CD4-positive, alpha-beta T cell treated with Interferon gamma for 1 hour (primary cell): ENCODE data around the gene PRSS58.

Source experiments
- DNase-seq: peaks from one replicate; pipeline ENCODE4 v3.0.0-alpha.2; 2020

The PRSS58 gene, protein sequence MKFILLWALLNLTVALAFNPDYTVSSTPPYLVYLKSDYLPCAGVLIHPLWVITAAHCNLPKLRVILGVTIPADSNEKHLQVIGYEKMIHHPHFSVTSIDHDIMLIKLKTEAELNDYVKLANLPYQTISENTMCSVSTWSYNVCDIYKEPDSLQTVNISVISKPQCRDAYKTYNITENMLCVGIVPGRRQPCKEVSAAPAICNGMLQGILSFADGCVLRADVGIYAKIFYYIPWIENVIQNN

DNA sequence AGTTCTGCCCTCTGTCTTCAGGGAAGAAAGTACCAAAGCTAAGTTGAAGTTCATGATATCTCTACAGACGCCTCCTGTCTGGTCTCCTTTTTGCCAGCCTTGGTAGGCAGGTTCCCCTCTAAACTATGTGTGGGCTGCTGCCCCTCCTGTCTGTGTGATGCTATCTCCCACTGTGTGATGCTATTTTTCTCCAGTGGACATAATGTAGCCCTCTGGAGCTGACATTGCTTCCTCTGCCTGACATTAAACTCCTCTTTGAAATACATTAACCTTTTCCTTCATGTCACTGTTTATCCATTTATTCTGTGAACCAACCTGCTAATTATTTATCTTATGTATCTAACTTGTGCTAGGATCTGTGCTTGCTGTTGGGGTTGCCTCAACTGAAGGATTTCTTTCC is at the start of gene PRSS58:
TSS of gene PRSS58 (minus strand) at position 101 of the 400 bp plus-strand sequence. CDS start 351 bp downstream, outside the sequence.
- DNase-seq: no peak

DNA sequence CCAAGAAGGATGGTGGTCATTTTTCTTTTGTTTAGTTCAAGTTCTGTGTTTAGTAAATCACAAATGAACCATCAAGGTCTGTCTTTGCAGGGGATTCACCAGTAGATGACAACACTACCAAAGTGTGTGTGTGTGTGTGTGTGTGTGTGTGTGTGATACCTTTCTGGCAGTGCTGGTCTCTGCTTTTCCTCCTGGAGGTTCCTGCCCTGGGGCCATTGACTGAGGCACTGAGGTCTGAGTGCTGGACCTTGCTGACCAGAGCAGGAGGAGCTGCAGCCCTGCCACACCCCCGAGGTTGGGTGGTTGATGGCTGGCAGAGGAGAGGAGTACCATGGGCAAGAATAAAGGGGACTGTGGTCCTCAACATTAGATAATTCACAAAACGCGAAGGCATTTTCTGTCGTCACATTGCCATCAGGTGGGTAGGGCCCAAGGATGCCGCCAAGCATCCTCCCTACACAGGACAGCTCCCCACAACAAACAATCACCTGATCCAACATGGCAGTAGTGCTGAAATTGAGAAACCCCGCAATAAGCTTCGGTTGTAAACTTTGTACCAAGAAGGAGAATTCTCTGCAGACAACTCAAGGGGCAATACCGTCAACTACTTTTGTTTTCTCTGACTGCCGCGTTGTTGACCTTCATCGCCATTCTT is 49.5 kb upstream of the PRSS58 start:
- no peak for DNase-seq

DNA sequence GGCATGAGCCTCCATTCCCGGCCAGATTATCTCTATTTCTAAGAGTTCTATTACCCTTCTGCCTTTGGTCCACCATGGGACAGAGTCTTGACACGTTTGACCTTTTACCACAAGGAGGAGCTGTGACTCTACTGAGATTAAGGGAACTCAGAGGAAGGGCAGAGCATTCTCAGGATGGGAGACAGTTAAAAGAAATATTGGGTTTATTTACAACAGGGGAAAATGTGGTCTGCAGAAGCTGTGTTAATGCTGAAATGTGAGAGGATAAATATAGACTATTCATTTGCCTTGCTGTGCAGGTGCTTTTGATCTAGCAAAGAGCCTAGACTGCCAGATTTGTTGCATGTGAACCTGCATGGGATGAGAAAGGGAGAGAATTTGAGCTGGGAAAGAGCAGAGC is 45.8 kb upstream of the PRSS58 start:
- no peak for DNase-seq

DNA sequence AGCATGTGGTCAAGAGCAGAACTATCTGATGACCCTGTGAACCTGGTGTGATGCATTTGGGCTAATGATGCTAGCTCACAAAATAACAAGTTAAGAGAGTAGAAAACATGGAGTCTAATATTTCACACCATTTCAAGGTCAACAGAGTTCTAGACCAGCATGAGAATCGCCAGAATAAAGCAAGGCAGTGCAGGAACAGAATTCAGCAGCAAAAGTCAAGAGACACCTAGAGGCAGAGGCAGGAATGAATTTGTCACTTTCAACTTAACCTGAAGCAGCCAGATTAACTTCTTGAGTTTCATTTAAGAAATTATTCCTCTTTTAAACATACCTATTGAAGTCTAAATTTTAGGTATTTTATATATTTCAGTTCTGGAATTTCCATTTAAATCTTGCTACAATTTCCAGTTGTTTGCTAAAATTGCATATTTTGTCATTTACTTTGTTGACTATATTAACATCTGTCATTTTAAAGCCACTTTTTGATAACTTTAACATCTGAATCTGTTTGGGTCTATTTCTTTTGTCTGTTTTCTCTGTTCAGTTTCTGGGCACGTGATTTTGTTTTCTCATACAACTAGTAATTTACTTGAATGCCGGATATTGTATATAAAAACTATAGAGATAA is 44.2 kb upstream of the PRSS58 start:
- no peak for DNase-seq

DNA sequence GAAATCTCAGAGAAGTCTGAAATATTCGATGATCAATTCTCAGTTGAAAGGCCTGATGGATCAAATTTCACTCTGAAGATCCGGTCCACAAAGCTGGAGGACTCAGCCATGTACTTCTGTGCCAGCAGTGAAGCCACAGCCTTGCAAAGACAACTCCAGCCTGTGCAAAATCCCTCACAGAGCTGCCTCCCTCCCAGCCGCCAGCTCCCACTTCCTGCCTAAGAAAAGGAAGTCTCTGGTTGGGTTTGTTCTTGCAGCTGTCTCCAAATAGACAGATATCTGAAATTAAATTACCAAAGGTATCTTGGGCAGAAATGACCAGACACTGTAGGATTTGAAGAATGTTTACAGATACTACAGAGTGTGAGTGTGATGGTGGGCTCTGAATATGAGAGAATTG is 43.4 kb upstream of the PRSS58 start:
- DNase-seq: no peak

DNA sequence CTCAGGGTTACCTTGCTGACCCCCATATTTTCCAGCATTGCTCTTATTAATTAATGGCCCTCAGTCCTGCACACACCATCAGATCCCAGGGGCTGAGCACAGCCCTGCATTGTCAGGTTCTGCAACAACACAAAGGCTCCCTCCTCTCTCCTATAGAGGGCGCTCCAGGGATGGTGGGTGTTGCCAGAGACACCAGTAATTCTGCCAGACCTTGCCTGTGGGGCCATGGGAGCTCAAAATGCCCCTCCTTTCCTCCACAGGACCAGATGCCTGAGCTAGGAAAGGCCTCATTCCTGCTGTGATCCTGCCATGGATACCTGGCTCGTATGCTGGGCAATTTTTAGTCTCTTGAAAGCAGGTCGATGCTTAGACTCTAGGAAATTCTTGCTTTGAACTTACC is 42.8 kb upstream of the PRSS58 start:
- DNase-seq: no peak

DNA sequence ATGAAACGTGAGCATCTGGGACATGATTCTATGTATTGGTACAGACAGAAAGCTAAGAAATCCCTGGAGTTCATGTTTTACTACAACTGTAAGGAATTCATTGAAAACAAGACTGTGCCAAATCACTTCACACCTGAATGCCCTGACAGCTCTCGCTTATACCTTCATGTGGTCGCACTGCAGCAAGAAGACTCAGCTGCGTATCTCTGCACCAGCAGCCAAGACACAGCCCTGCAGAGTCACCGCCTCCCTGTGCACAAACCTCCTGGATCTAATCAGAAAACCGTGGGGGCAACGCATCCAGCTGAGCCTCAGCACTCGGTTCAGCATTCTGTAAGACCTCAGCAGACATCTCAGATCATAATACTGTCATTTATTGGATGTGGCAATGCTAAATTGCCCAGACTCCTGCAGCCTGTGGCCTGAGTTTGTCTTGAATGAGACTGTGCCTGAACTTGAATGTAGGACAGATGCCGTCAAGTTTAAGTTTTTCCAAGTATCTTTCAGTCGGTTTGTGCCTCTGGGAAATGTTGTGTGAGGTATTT is 41.5 kb upstream of the PRSS58 start:
- no peak for DNase-seq

DNA sequence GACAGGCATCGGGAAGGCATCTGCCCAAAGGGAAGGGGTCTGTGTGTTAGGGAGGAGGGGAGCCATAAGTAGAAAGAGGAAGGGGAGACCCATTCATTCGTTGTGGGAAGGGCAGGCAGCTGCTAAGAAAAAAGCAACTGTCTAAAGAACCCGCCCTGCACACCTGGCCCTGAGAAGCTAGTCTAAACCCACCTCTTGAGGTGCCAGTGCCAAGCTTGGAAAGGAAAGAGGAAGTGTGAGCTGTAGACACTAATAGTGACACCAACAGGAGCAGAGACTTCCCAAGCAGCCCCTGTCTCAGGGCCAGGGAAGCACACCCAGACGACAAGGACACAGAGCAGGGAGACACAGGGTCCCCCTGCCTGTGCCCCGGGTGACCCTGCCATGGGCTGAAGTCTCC is 40.8 kb upstream of the PRSS58 start:
- DNase-seq: no peak

DNA sequence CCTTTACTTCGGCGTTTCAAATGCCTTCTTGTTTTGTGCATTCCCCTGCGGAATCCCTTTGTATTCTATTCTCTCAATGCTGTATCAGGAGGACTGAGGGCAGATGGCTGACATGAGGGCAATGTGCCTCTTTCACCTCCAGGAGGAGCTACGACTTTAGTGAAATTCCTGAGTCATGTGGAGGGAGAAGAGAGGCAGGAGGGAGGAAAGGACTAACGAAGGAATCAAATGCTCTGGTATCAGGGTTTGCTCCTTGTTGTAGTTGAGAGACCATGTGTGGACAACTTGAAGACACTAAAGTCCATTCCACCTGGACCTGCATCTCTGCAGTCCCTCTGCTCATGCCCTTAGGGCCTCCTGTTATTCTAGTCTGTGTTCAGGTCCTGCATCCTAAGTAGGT is 40.2 kb upstream of the PRSS58 start:
- no peak for DNase-seq

DNA sequence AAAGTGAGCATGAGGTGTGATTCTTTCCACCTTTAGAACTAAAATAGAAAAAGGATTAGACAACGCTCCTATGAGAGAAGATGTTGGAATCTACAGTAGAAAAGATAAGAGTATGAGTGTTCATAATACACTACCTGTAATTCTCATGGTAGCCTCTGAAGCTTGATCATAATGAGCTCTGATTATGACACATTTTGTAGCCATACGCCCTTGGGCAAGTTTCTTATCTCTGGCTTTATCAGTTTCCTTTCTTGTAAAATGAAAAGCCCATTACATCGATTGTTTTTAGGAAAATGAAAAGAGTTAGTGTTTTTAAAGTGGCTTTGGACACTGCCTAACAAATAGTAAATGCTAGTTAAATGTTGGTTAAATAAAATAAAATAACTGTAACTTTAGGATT is 22.4 kb upstream of the PRSS58 start:
- DNase-seq: no peak

DNA sequence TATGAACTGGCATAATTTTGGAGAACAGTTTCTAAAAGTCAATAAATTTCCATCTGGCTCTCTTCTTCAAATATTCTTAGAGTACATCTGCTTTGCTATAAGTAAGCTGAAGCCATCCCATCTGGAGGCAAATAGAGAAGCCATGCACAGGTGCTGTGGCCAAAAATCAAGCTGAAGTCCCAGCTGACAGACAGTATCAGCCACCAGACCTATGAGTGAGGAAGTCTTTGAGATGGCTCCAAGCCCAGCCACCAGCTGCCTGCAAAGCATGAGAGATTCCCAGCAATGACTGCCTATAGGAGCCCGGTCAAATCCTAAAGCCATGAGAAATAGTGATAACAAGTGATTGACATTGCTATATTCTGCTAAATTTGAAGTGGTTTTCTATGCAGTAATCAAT is 21.7 kb upstream of the PRSS58 start:
- no peak for DNase-seq

DNA sequence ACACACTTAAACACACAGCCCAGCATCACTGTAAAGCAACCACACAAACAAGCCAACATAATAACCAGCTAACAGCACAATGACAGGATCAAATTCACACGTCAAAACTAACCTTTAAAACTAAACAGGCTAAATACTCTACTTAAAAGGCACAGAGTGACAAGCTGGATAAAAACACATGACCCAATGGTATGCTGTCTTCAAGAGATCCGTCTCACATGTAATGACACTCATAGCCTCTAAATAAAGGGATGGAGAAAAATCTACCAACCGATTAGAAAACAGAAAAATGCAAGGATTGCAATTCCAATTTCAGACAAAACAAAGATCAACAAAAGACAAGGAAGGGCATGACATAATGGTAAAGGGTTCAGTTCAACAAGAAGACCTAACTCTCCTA is 17.2 kb upstream of the PRSS58 start:
- no peak for DNase-seq

DNA sequence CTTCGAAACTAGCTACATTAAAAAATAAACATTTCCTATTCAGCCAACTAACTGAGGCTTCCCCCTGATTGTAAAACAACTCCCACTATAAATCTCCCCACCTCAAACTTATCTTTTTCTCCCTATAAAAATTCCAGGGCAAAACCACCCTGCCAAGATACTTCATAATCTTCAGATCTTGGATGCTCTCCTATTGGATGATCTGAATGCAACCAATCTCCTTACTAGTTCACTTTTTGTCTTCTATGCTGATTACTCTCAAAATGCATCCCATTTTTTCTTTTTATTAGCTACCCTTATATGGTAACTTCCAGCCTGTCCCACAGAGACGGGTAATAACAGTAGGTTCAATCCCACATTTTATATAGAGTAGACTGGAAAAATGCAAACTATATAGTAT is 15.0 kb upstream of the PRSS58 start:
- DNase-seq: no peak

DNA sequence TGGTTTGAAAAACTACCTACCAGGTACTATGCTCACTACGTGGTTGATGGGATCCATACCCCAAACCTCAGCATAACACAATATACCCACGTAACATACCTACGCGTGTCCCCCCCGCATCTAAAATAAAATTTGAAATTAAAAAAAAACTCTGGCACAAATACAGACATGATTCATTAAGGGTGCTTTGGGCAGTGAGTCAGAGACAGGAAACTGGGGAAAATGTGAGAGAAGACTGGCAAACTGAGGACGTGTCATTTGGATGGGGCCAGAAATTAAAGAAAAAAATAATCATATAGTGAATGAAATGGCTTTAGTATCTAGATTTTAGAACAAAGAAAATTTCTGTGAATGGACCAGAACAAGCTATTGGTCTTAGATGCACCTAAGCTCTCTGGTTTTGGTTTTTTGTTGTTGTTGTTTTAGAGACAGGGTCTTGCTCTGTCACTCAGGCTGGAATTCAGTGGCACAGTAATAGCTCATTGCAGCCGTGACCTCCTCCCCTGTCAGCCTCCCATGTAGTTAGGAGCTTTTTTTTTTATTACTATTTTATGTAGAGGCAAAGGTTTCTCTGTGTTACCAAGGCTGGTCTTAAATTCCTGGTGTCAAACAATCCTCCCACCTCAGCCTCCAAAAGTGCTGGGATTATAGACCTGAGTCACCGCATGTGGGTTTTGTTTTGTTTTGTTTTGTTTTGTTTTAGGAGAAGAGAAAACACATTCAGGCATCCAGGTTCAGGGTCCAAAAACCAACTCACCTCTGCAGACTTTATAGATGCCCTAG is 5.9 kb upstream of the PRSS58 start:
- DNase-seq: no peak

DNA sequence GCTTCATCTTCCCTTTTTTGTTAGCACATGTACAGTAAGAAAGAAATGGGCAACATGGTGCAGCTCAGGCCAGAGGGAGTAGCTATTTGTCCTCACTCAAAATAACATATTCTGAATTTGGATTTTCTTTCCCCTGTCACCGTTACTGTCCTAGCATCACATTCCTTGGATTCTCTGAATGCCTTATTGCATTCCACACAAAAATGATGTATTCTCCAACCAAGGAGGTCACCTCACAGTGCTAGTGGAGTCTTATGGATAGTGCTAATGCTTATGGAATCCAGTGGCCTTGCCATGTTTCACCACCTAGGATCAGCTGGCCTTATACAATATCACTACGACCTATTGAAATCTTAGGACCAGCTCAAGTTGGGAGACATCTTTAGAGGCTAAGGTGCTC is 7.2 kb downstream of the PRSS58 start:
- no peak for DNase-seq

DNA sequence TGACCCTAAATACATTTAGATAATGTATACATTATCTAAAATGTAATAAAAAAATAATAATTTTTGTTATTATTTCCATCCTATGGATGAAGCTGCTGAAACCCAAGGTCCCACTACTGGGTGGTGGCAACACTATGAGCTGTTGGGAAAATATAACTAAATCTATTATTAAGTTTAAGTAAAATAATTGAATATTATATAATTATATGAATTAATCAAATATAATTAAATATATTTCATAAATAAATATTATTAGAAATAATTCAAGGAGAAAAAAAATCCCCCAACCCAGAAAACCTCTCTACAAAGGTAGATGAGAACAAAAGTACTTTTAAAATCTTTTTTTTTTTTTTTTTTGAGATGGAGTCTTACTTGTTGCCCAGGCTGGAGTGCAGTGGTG is 7.9 kb downstream of the PRSS58 start:
- DNase-seq: no peak

DNA sequence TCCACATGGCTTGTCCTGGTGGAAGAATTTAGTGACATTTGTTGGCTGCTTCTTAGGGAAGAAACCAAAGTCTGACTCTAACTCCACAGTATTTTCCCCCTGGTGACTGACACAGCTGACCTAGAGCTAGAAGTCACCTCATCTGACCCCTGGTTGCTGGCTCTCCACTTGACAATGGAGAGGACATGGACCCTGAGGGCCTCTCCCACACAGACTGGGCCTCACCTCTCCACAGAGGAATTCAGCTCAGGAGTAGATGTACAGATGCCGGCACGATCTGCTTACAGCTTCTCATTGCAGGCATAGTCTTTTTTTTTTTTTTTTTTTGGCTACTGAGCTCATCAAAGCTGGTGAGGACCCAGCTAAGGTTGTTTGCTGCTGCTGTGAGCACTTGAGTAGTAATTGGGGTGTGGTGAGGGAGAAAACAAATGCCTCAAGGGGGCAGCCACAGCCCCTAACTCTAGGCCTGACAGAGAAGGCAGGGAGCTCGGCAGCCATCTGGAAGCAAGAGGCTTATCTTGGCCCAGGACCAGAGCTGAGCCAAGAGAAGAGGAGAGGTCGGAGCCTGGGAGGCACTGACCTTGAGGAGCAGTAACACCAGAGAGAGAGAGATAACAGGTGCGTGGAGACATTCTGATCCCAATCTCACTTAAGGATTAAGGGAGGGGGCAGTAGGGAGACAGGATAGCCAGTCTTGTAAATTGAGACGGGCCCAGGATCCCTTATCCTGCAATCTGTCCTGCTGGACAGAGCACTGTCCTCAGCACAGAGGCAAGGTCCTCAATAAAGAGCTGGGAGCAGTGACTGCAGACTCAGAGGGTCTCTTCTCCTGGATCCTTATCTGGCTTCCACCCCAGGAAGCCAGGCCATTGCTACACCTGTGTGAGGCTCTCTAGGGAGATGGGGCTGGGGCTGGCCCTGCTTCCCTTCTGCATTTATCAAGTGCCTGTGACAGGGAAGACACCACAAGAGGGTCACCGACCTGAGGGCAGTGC is 9.4 kb downstream of the PRSS58 start:
- DNase-seq: no peak

DNA sequence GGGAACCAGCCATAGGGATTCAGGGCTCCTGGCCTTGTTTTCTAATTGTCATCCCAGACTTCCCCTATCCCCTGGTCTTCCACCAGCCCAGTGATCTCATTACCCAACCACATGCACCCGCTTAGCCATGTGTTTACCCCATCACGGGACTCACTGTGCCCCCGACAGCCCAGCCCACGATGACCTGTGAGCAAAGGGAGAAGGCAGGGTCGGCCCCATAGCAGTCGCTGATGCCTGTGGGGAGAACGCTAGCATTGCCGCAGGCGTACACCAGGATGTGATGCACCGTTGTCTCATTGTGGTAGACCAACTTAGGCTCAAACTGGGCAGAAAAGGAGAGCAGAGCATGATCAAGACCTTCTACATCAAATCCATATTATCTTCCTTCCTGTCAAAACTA is 14.0 kb downstream of the PRSS58 start:
- DNase-seq: no peak

DNA sequence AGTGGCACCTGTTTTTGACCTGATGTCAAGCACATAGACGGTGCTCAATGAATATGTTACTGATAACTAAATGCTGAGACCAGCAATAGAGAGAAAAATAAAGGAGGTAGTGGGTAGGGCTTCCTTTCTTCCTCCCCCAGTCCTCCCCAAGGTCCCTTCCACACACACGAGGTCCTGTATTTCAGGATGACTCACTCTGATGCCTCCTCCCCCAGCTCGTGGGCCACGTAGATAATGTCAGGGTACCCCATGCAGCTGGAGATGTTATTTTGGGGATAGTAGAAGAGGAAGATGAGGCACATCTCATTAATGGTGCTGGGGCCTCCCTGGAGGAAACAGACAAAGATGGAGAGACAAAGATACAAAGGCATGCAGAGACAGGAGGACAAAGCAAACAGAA is 17.3 kb downstream of the PRSS58 start:
- DNase-seq: no peak

DNA sequence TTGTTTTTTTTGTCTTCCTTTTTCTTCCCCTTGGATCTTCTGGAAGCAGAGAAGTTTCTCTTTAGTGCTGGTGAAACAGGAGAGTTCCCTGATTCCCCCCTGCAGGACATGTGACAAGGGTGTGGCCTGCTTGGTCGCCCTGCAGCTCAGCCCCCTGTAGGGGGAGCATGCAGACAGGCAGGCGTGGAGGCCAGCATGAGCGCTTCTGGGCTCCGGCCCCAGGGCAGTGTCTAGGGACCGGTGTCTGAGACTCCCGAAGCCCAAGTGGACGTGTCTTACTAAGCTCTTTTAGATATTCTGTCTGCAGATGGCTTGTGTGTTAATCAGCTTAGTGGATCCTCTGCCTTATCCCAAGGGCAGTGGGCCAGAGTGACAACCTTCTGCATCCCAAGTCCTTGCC is 26.1 kb downstream of the PRSS58 start:
- no peak for DNase-seq

DNA sequence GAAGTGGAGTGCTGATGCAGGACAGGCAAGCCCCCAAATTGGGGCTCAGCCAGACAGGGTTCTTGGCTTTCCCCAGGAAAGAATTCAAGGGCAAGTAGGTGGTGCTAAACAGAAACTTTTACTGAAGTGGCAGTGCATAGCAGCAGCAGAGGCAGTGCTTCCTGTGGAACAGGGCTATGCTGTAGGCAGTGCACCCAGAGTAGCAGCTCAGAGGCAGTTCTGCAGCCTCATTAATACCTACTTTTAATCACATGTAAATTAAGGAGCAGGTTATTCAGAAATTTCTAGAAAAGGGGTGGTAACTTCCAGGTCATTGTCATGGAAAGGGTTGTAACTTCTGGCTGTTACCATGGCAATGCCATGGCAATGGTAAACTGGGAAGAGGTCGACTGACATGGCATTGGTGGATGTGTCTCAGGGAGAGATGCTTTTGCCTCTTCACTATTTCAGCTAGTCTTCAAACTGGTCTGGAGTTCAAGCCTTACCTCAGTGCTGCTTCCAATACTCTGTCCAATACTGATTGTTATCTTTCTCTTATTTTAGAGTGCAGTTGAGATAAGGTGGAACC is 29.2 kb downstream of the PRSS58 start:
- no peak for DNase-seq
